ACC112 (cell line): Measurements from ENCODE around the gene PAX2.

Source experiments
- H2AFZ ChIP-seq: fragments of 200-600 bp; sonication (generic); one replicate; pipeline ENCODE4 v1.6.0; 2017; ENCODE audit warnings: antibody characterized with exemption, low read length; ENCODE audit not compliant: unreplicated experiment
- H3K27ac ChIP-seq: fragments of 200-600 bp; sonication (generic); 2 replicates; pipeline ENCODE4 v1.5.1; 2014; ENCODE audit warnings: low read depth, mild to moderate bottlenecking, antibody characterized with exemption, low read length, moderate library complexity
- H3K27me3 ChIP-seq: fragments of 200-600 bp; sonication (generic); 2 replicates; pipeline ENCODE4 v1.6.1; 2014; ENCODE audit warnings: mild to moderate bottlenecking, antibody characterized with exemption, low read length, moderate library complexity, mixed read lengths; ENCODE audit not compliant: insufficient read depth
- H3K36me3 ChIP-seq: fragments of 200-600 bp; sonication (generic); 2 replicates; pipeline ENCODE4 v1.6.1; 2016; ENCODE audit warnings: mild to moderate bottlenecking, antibody characterized with exemption, low read length, moderate library complexity, mixed read lengths; ENCODE audit not compliant: insufficient read depth
- H3K4me1 ChIP-seq: fragments of 200-600 bp; sonication (generic); one replicate; pipeline ENCODE4 v1.6.1; 2016; ENCODE audit warnings: low read length, mixed read lengths; ENCODE audit not compliant: insufficient read depth, unreplicated experiment, control insufficient read depth
- H3K4me3 ChIP-seq: fragments of 200-600 bp; sonication (generic); 2 replicates; pipeline ENCODE4 v1.5.1; 2014; ENCODE audit warnings: mild to moderate bottlenecking, low read depth, low read length
- H3K79me2 ChIP-seq: fragments of 200-600 bp; sonication (generic); one replicate; pipeline ENCODE4 v1.6.0; 2016; ENCODE audit warnings: low read length; ENCODE audit not compliant: control insufficient read depth, unreplicated experiment, insufficient read depth

Gene PAX2

DNA sequence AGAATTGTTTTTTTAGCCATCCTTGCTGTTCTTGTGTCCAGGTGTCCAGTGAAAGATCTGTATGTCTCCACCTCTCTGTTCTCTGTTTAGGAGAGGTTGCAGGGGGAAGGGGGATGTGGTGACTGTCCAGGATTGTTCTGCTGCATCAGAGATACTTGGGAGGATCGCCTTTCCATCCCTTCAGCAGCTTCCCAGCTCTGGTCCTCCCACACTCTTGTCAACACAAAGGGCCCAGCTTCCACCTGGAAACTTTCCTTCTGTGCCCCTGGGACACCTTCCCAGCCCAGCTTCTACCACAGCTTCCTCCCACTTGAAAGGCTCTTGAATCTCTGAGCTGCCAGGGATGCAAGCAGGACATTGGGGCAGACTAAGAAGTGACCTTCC, 85.3 kb downstream of the PAX2 start:
- H3K79me2 ChIP-seq: no peaks in the 10 kb centered on the region
- H3K4me1 ChIP-seq: peaks cover 8% of the 10 kb centered on the region
- H2AFZ ChIP-seq: no peak overlapping the region
- no peak overlapping the region for H3K4me3 ChIP-seq
- no peaks in the 10 kb centered on the region for H3K36me3 ChIP-seq
- H3K27ac ChIP-seq: no peak overlapping the region
- peaks cover 100% of the 10 kb centered on the region for H3K27me3 ChIP-seq

DNA sequence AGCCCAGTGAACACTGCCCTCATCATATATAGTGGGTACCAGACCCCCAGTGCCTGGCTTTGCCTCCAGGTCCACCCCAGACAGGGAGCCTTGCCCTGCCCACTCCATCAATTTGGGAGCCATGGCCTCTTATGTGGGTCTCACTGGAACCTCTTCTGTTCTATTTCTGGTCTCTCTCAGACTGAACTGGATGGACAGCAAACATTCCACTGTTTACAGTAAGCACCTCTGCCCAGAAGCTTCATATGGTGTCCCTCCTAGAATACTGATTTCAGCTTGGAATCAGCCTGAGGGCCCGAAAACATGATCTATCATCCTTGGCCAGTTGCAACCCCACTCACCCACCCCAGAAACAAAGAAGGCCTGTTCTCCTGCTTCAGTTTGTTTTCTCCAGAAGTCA, 86.4 kb downstream of the PAX2 start:
- Histone ChIP-seq H3K4me3 (no peak overlapping the region), H3K36me3 (no peaks in the 10 kb centered on the region), H2AFZ (no peak overlapping the region), H3K79me2 (no peaks in the 10 kb centered on the region), H3K4me1 (peaks cover 8% of the 10 kb centered on the region), H3K27ac (no peak overlapping the region), H3K27me3 (peaks cover 96% of the 10 kb centered on the region)

DNA sequence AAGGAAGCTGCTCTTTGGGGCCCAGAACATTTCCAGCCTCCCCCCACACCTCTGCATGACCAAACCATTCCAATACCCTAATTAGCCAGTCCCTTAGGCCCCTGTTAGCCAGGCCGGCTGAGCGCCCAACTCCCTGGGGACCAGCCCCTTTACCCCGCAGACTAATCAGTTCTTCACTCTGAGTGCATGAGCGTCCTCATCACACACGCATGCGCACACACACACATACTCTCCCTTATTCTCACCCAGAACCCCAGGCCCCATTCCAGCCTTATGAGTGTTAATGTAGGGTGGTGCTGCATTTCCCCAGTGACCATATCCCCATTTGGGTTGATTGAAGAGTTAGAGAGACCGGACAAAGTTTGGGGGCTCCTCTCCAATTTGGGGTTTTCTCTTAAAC, 90.4 kb downstream of the PAX2 start:
- Histone ChIP-seq H2AFZ (no peak overlapping the region), H3K4me3 (no peak overlapping the region), H3K27ac (no peak overlapping the region), H3K36me3 (no peaks in the 10 kb centered on the region), H3K79me2 (no peaks in the 10 kb centered on the region), H3K27me3 (peaks cover 91% of the 10 kb centered on the region), H3K4me1 (no peaks in the 10 kb centered on the region)

DNA sequence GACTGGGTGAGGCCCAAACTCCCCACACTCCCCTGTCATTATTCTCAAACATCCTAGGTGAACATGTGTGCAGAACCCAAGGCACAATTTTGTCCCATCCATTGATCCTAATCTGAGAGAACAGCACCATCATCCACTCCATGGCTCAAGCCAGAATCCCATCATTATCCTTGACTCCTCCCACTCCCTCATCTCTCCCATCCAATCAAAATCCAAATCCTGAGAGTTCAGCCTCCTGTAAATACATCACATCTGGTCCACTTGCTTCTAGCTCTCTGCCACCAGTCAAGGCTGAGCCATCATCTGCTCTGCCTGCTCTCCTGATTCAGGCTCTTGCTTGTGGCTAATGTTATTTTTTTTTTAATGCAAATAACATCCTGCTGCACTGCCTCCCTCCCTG, 91.5 kb downstream of the PAX2 start:
- Histone ChIP-seq H3K79me2 (no peaks in the 10 kb centered on the region), H3K27ac (no peak overlapping the region), H3K4me1 (no peaks in the 10 kb centered on the region), H3K36me3 (no peaks in the 10 kb centered on the region), H2AFZ (no peak overlapping the region), H3K4me3 (no peak overlapping the region), H3K27me3 (peaks cover 89% of the 10 kb centered on the region)

DNA sequence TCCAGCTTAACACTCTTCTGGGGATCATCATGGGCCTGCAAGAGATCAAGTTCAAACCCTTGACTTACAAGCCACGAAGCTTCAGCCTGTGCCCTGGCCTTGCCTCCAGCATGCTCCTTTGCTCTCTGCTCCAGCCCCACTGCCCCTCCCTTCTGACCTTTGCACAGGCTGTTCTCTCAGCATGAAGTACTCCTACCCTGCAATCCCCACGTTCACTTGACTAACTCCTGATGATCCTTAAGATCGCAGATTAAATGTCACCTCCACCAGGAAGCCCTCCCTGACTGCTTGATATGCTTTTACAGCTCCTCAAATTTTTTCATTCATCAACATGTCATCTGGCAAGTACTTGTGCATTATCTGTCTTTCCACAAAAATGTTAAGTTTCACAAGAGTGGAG, 91.9 kb downstream of the PAX2 start:
- H2AFZ ChIP-seq: no peak overlapping the region
- H3K27me3 ChIP-seq: peaks cover 87% of the 10 kb centered on the region
- no peaks in the 10 kb centered on the region for H3K79me2 ChIP-seq
- H3K4me1 ChIP-seq: no peaks in the 10 kb centered on the region
- no peaks in the 10 kb centered on the region for H3K36me3 ChIP-seq
- H3K4me3 ChIP-seq: no peak overlapping the region
- H3K27ac ChIP-seq: no peak overlapping the region

DNA sequence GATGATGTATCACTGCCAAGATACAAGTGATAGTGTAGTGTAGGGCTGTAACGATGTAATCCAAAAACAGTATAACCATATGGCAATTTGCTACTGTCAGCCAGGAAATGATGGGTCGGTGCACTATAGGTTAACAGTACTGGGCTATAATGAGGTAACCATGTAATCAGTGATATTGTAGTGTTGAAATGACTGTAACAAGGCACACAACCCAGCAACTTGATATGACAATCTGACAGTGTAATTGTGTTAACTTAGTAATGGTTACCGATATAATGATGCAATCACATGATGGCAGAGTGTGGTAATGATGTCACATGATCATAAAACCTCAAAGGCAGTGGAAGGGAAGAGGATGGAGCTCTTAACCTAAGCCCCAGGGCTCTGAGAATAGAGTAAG, 93.6 kb downstream of the PAX2 start:
- Histone ChIP-seq H3K27ac (no peak overlapping the region), H3K27me3 (peaks cover 83% of the 10 kb centered on the region), H3K79me2 (no peaks in the 10 kb centered on the region), H3K36me3 (no peaks in the 10 kb centered on the region), H2AFZ (no peak overlapping the region), H3K4me1 (no peaks in the 10 kb centered on the region), H3K4me3 (no peak overlapping the region)

DNA sequence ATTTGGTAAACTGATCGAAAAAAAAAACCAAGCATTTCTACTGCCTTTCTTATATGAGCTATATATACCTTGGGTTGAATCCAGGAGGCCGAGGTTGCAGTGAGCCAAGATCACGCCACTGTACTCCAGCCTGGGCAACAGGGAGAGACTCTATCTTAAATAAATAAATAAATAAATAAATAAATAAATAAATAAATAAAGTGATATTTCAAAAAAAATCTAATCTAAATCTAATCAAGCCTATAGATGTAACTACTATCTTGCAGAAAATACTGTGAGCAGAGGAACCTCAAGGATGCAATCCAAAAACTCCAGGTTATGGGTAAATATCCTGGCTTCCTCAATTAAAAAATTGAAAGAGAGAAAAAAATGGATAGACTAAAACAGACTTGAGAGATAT, 96.1 kb downstream of the PAX2 start:
- H3K27me3 ChIP-seq: peaks cover 72% of the 10 kb centered on the region
- H3K36me3 ChIP-seq: no peaks in the 10 kb centered on the region
- no peaks in the 10 kb centered on the region for H3K4me1 ChIP-seq
- no peak overlapping the region for H3K4me3 ChIP-seq
- no peak overlapping the region for H3K27ac ChIP-seq
- no peaks in the 10 kb centered on the region for H3K79me2 ChIP-seq
- H2AFZ ChIP-seq: no peak overlapping the region

DNA sequence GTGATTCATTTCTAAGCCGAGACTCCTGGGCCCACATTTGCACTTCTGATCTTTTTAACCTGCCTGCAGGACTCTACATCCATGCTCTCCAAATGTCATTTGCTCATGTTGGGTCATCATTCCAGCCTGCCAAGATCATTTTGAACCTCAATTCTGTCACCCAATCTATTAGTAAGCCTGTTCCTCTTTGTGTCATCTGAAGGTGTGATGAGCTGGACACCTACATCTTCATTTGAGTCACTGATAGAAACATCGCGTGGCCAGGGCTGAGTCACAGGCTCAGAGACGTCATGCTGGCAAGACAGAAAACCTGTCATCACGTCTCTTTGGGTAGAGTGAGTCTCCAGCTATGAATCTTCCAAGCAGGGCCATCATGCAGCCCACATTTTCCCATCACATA, 102.1 kb downstream of the PAX2 start:
- Histone ChIP-seq H3K36me3 (no peaks in the 10 kb centered on the region), H3K27me3 (peaks cover 63% of the 10 kb centered on the region), H3K4me3 (no peak overlapping the region), H3K79me2 (no peaks in the 10 kb centered on the region), H2AFZ (no peak overlapping the region), H3K4me1 (no peaks in the 10 kb centered on the region), H3K27ac (no peak overlapping the region)

DNA sequence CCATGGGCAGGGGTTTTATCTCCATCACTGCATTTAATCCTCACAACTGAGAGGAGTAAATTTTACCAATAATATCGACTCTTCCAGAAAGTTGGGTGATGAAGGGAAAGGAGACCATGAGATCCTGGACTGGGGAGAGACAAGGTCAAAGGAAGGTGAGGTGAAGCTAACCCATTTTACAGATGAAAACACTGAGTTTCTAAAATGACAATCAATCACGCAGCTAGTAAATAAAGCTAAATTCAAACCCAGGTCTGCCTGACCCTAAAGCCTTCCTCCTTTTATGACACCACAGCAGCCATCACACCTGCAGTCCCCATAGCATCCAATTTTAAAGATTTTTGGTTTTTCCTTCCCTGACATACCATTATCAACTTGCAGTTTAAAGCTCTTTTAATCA, 103.4 kb downstream of the PAX2 start:
- Histone ChIP-seq H3K36me3 (no peaks in the 10 kb centered on the region), H3K27me3 (peaks cover 63% of the 10 kb centered on the region), H3K79me2 (no peaks in the 10 kb centered on the region), H3K4me3 (no peak overlapping the region), H2AFZ (no peak overlapping the region), H3K27ac (no peak overlapping the region), H3K4me1 (no peaks in the 10 kb centered on the region)

DNA sequence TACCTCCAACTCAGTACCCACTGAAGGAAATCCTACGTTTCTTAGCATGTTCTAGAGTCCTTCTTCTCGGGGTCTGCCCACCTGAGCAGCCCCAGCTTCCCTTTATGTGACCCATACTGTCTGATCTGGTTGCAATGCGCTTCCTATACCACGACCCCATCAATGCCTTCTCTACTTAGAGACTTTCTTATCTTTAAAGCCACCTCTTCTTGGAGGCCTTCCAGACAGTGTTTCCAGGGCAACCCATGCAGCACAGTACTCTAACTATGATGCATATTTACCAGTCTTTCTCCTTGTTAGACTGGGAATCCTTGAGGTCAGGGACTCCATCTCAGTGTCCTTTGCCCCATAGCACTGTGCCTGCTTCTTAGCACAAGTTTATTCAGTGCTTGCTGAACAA, 112.9 kb downstream of the PAX2 start:
- Histone ChIP-seq H3K36me3 (no peaks in the 10 kb centered on the region), H3K27ac (no peak overlapping the region), H2AFZ (no peak overlapping the region), H3K27me3 (peaks cover 87% of the 10 kb centered on the region), H3K79me2 (no peaks in the 10 kb centered on the region), H3K4me3 (no peak overlapping the region), H3K4me1 (no peaks in the 10 kb centered on the region)

DNA sequence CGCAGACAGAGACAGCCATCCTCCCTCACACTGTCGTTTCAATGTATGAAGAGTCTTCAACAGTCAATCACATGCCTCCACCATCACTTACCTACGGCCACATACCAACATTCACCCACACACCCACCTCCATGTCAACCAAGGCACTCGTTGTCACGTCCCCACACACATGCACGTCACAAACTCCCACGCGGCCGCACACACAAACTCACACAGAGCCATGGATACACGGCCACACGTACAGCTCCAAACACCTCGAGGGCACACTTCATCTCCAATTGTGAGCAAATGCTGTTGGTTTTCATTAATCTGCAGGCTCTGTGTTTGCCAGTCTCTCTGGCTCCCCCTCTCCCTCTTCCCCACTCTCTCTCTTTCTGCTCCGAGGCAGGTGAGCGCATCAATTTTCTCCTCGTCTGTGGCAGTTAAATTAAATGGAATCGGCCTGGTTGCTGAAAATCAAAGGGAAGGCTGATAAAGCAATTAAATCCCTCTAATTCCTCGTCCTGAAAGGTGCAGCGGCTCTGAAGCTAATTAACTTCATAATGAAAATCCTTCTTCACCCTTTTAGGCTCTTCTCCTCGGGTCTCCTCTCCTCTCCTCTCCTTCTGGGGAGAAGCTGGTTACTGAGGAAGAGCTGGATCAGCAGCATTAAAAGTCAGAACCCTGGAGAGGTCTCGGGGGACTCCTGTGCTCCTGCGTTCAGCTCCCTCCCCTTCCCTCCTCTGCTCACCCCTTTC, 113.5 kb downstream of the PAX2 start:
- H3K4me3 ChIP-seq: no peak overlapping the region
- H3K27ac ChIP-seq: no peak overlapping the region
- H3K36me3 ChIP-seq: no peaks in the 10 kb centered on the region
- H3K4me1 ChIP-seq: no peaks in the 10 kb centered on the region
- no peak overlapping the region for H2AFZ ChIP-seq
- H3K27me3 ChIP-seq: peaks cover 82% of the 10 kb centered on the region
- H3K79me2 ChIP-seq: no peaks in the 10 kb centered on the region
